Measurements from ENCODE around the gene ACR. TPM values are rescaled to one million over a fixed set of nuclear protein-coding genes. Genes with fewer than 3 reads are reported as not detected.

Gene ACR
- total RNA-seq, 1 donor from 2014 or later: not detected

GRCh38 chr22:50719814-50720300 lies 18.1 kb upstream of the ACR start:
- Mint-ChIP-seq H3K9me3 (ENCODE audit: low read depth) (no peaks in the 10 kb centered on the region), H3K27ac (no peak overlapping the region), H3K4me3 (ENCODE audit: low read depth) (no peak overlapping the region), H3K27me3 (peaks cover 48% of the 10 kb centered on the region), H3K36me3 (ENCODE audit: insufficient read depth) (peaks cover 12% of the 10 kb centered on the region), H3K4me1 (ENCODE audit: low read depth) (no peaks in the 10 kb centered on the region)
- DNase-seq (ENCODE audit: low spot score, unreplicated experiment): no peak
- no peak for TF ChIP-seq CTCF (IDR thresholded peaks at IDR 0.05; ENCODE audit: unreplicated experiment)

GRCh38 chr22:50720301-50721256 lies 17.4 kb upstream of the ACR start:
- DNase-seq (ENCODE audit: low spot score, unreplicated experiment): no peak
- peaks cover 12% of the 10 kb centered on the region for H3K36me3 Mint-ChIP-seq (ENCODE audit: insufficient read depth)
- no peaks in the 10 kb centered on the region for H3K9me3 Mint-ChIP-seq (ENCODE audit: low read depth)
- H3K27me3 Mint-ChIP-seq: peaks cover 48% of the 10 kb centered on the region
- TF ChIP-seq CTCF (IDR thresholded peaks at IDR 0.05; ENCODE audit: unreplicated experiment): no peak
- H3K27ac Mint-ChIP-seq: no peak overlapping the region
- no peaks in the 10 kb centered on the region for H3K4me1 Mint-ChIP-seq (ENCODE audit: low read depth)
- no peak overlapping the region for H3K4me3 Mint-ChIP-seq (ENCODE audit: low read depth)

- H3K27me3 Mint-ChIP-seq: peaks cover 45% of the 10 kb centered on the region
- no peaks in the 10 kb centered on the region for H3K4me1 Mint-ChIP-seq (ENCODE audit: low read depth)
- H3K9me3 Mint-ChIP-seq (ENCODE audit: low read depth): no peaks in the 10 kb centered on the region
- H3K36me3 Mint-ChIP-seq (ENCODE audit: insufficient read depth): peaks cover 12% of the 10 kb centered on the region
- DNase-seq (ENCODE audit: low spot score, unreplicated experiment): no peak
- no peak overlapping the region for H3K27ac Mint-ChIP-seq
- TF ChIP-seq CTCF (IDR thresholded peaks at IDR 0.05; ENCODE audit: unreplicated experiment): no peak
- H3K4me3 Mint-ChIP-seq (ENCODE audit: low read depth): no peak overlapping the region
Measured at GRCh38 chr22:50721257-50721844, 16.7 kb upstream of the ACR start.

- Mint-ChIP-seq H3K4me3 (ENCODE audit: low read depth) (peak overlapping the region; percentile 21), H3K27me3 (peaks cover 37% of the 10 kb centered on the region), H3K4me1 (ENCODE audit: low read depth) (no peaks in the 10 kb centered on the region), H3K36me3 (ENCODE audit: insufficient read depth) (peaks cover 12% of the 10 kb centered on the region), H3K27ac (no peak overlapping the region), H3K9me3 (ENCODE audit: low read depth) (no peaks in the 10 kb centered on the region)
- TF ChIP-seq CTCF (IDR thresholded peaks at IDR 0.05; ENCODE audit: unreplicated experiment): no peak
- no peak for DNase-seq (ENCODE audit: low spot score, unreplicated experiment)
Measured at GRCh38 chr22:50722048-50722701, 15.8 kb upstream of the ACR start.
